NB4 (cell line): Measurements from ENCODE around the gene ANAPC5.

Experiments
- CTCF ChIP-seq: IDR thresholded peaks from one replicate; pipeline ENCODE4 v1.5.1; 2012; ENCODE audit warnings: low read depth, low read length
- POLR2A ChIP-seq: IDR thresholded peaks from 2 replicates; pipeline ENCODE4 v1.6.1; 2011; ENCODE audit warnings: mild to moderate bottlenecking; ENCODE audit not compliant: insufficient read length; ENCODE audit errors: extremely low read depth

GRCh38 chr12:121295116-121295745 is 57.0 kb downstream of the ANAPC5 start:
- TF ChIP-seq POLR2A (no peak), CTCF (no peak)
